CD4-positive, alpha-beta T cell (primary cell): ENCODE results near the gene FUS. TPM values are rescaled to one million over a fixed set of nuclear protein-coding genes. Genes with fewer than 3 reads are reported as not detected.

Experiments
- ATAC-seq: fragments of 200-7000 bp; cut with Tn5 transposase; one replicate; pipeline ENCODE4 v1.10.0; 2022; ENCODE audit warnings: mild to moderate bottlenecking; ENCODE audit not compliant: poor library complexity
- CTCF ChIA-PET: fragments of 350-600 bp; sonication (Branson Sonifier 250); formaldehyde crosslinking; loops from one replicate; lab custom pipeline; 2021; ENCODE audit warnings: antibody characterized with exemption, inconsistent platforms; lab: Charles Lee
- POLR2A ChIA-PET: fragments of 350-600 bp; sonication (Branson Sonifier 250); formaldehyde crosslinking; loops from one replicate; lab custom pipeline; 2021; ENCODE audit warnings: antibody characterized with exemption, inconsistent platforms; lab: Charles Lee
- DNase-seq, 14 experiments: peaks; one replicate each; pipeline ENCODE4 v3.0.0-alpha.2; 2013 to 2020; ENCODE audit warnings: mixed read lengths in 2 of 14
- H3K27ac ChIP-seq, 2 donors: one replicate each; pipeline versions ENCODE4 v1.5.1 to v1.7.0; 2013; ENCODE audit warnings: low read length in 2 of 2, low read depth in 1 of 2, mild to moderate bottlenecking in 1 of 2
- H3K27me3 ChIP-seq, 2 experiments: 1 replicate in 1 of 2; 2 replicates in 1 of 2; pipeline versions ENCODE4 v1.6.1 to v1.7.0; 2013; ENCODE audit warnings: low read length in 2 of 2, control low read depth in 1 of 2, mild to moderate bottlenecking in 1 of 2, moderate library complexity in 1 of 2; ENCODE audit not compliant: insufficient read depth in 2 of 2, control insufficient read depth in 1 of 2
- H3K36me3 ChIP-seq: one replicate; pipeline ENCODE4 v1.6.1; 2013; ENCODE audit warnings: low read length, control low read depth; ENCODE audit not compliant: insufficient read depth
- H3K4me1 ChIP-seq: one replicate; pipeline ENCODE4 v1.6.1; 2013; ENCODE audit warnings: low read length, control low read depth; ENCODE audit not compliant: insufficient read depth
- H3K4me3 ChIP-seq: one replicate; pipeline ENCODE4 v1.5.1; 2013; ENCODE audit warnings: mild to moderate bottlenecking, low read length, moderate library complexity
- H3K9me3 ChIP-seq, 2 experiments: 1 replicate in 1 of 2; 2 replicates in 1 of 2; pipeline versions ENCODE4 v1.6.1 to v1.7.0; 2013; ENCODE audit warnings: low read length in 2 of 2, mild to moderate bottlenecking in 2 of 2, control low read depth in 1 of 2, moderate library complexity in 1 of 2; ENCODE audit not compliant: control insufficient read depth in 1 of 2, insufficient read depth in 1 of 2
- H3K27ac Mint-ChIP-seq: one replicate; pipeline ENCODE4 v1.8.0; 2020; ENCODE audit warnings: mixed read lengths
- H3K27me3 Mint-ChIP-seq: one replicate; pipeline ENCODE4 v1.8.0; 2021; ENCODE audit warnings: mixed read lengths
- H3K36me3 Mint-ChIP-seq: one replicate; pipeline ENCODE4 v1.8.0; 2021; ENCODE audit warnings: low read depth, mixed read lengths
- H3K4me1 Mint-ChIP-seq: one replicate; pipeline ENCODE4 v1.8.0; 2021; ENCODE audit warnings: low read depth, mixed read lengths
- H3K4me3 Mint-ChIP-seq: one replicate; pipeline ENCODE4 v1.8.0; 2020; ENCODE audit warnings: mild to moderate bottlenecking, mixed read lengths
- H3K9me3 Mint-ChIP-seq: one replicate; pipeline ENCODE4 v1.8.0; 2020; ENCODE audit warnings: mixed read lengths
- CTCF ChIP-seq: fragments of 200-600 bp; IDR thresholded peaks from one replicate; pipeline ENCODE4 v1.8.0; 2022; ENCODE audit warnings: antibody characterized with exemption, mild to moderate bottlenecking
- intact Hi-C, 2 experiments: fragments of 100-400 bp; cut with DNase I in 1 of 2; cut with micrococcal nuclease in 1 of 2; formaldehyde crosslinking; loops; one replicate each; pipeline versions ENCODE4 v1.15.1 to v1.9.0; 2023 to 2025; cut with DNase I, micrococcal nuclease
- total RNA-seq, 174 experiments: library from RNA in 2 of 174; stranded (reverse) in 2 of 174; gene quantifications; one replicate each; pipeline ENCODE4 v1.2.3 and lab custom pipeline; 2021 to 2026

FUS gene
- total RNA-seq, 2 experiments from 2014 or later, result 699 to 733 TPM

- Histone ChIP-seq H3K36me3 (no peaks in the 10 kb centered on the region), H3K27ac (no peak overlapping the region), H3K9me3 (no peaks in the 10 kb centered on the region), H3K4me1 (peaks cover 28% of the 10 kb centered on the region), H3K27me3 (no peaks in the 10 kb centered on the region), H3K4me3 (no peak overlapping the region)
- ChIA-PET POLR2A (interaction anchor here (0.7 to 5.9 kb wide), 2 partner anchors 26 to 63 kb away, joined by 3 to 119 read pairs; partner anchors contain the start of gene FUS), CTCF (no interaction called here)
- DNase-seq (no peak), ATAC-seq (no peak)
- H3K9me3 Mint-ChIP-seq, result no peaks in the 10 kb centered on the region
- no peaks in the 10 kb centered on the region for H3K27me3 Mint-ChIP-seq
- H3K4me1 Mint-ChIP-seq, result peaks cover 30% of the 10 kb centered on the region
- H3K36me3 Mint-ChIP-seq, result peaks cover 13% of the 10 kb centered on the region
- intact Hi-C loops, result loop anchor here (5.0 to 10.0 kb wide), 4 partner anchors 60 to 670 kb away; partner anchors contain the start of genes ZNF843 (in 2 of the 2) and ZNF267 (in 1 of the 2)
- H3K27ac Mint-ChIP-seq, result no peak overlapping the region
- peak overlapping the region; percentile 43 for H3K4me3 Mint-ChIP-seq
- TF ChIP-seq CTCF, result no peak
Observed at GRCh38 chr16:31204871-31205666, 25.1 kb downstream of the FUS start.

GRCh38 chr16:31206776-31207175 lies 26.8 kb downstream of the FUS start:
- H3K9me3 ChIP-seq, result no peaks in the 10 kb centered on the region
- H3K27ac ChIP-seq, result no peak overlapping the region
- ChIA-PET CTCF (no interaction called here), POLR2A (no interaction called here)
- no peak for ATAC-seq
- H3K4me3 ChIP-seq, result no peak overlapping the region
- no peak for DNase-seq
- intact Hi-C loops, result loop anchor here in 1 of 2 experiments (10.0 kb wide), 3 partner anchors 62 to 668 kb away; partner anchors contain the start of genes ZNF267 and ZNF843
- no peak for TF ChIP-seq CTCF
- no peaks in the 10 kb centered on the region for H3K27me3 Mint-ChIP-seq
- peaks cover 6% of the 10 kb centered on the region for H3K36me3 Mint-ChIP-seq
- H3K27ac Mint-ChIP-seq, result no peak overlapping the region
- H3K36me3 ChIP-seq, result no peaks in the 10 kb centered on the region
- no peaks in the 10 kb centered on the region for H3K27me3 ChIP-seq
- H3K4me1 Mint-ChIP-seq, result peaks cover 14% of the 10 kb centered on the region
- H3K9me3 Mint-ChIP-seq, result no peaks in the 10 kb centered on the region
- peaks cover 11% of the 10 kb centered on the region for H3K4me1 ChIP-seq
- peak overlapping the region; percentile 30 for H3K4me3 Mint-ChIP-seq

GRCh38 chr16:31213342-31213741 lies 33.4 kb downstream of the FUS start:
- H3K27ac ChIP-seq, result no peak overlapping the region
- H3K36me3 Mint-ChIP-seq, result no peaks in the 10 kb centered on the region
- no peak for ATAC-seq
- no peak overlapping the region for H3K4me3 ChIP-seq
- no peak overlapping the region for H3K27ac Mint-ChIP-seq
- no peaks in the 10 kb centered on the region for H3K36me3 ChIP-seq
- DNase-seq, result no peak
- CTCF ChIA-PET, result interaction anchor here (0.6 kb wide), 1 partner anchor 239 kb away, joined by 4 read pairs; no protein-coding TSS in a partner anchor
- TF ChIP-seq CTCF, result no peak
- H3K9me3 Mint-ChIP-seq, result no peaks in the 10 kb centered on the region
- peaks cover 25% of the 10 kb centered on the region for H3K4me1 ChIP-seq
- H3K4me1 Mint-ChIP-seq, result peaks cover 16% of the 10 kb centered on the region
- peaks cover 0 to 17% of the 10 kb centered on the region in 2 experiments for H3K9me3 ChIP-seq
- peaks cover 37 to 41% of the 10 kb centered on the region in 2 experiments for H3K27me3 ChIP-seq
- peak overlapping the region; percentile 56 for H3K4me3 Mint-ChIP-seq
- intact Hi-C loops, result no loop called here
- peaks cover 42% of the 10 kb centered on the region for H3K27me3 Mint-ChIP-seq
- POLR2A ChIA-PET, result interaction anchor here (0.8 to 3.3 kb wide), 2 partner anchors 11 to 12 kb away, joined by 4 to 24 read pairs; partner anchors contain the start of gene PYCARD
